Measurements from ENCODE around the gene TAC4. TPM values are rescaled to one million over a fixed set of nuclear protein-coding genes. Genes with fewer than 3 reads are reported as not detected.

Gene TAC4
- total and polyA plus RNA-seq, 9 of the 15 experiments (the other 6 are each of a cell fraction or from before 2014, with no cell fraction given) = 0.17 TPM; not detected in 8

GRCh38 chr17:49788478-49789242 is 59.2 kb downstream of the TAC4 start, which contains the start of gene KAT7 (continued):
- TF ChIP-seq KDM1A (IDR thresholded peaks at IDR 0.05) (no peak), BHLHE40 (IDR thresholded peaks at IDR 0.05; ENCODE audit: low read length) (peak; percentile 85), ZBTB26 (CRISPR knock-in tag; IDR thresholded peaks at IDR 0.05) (peak; percentile 15), CREB1 (IDR thresholded peaks at IDR 0.05) (peak; percentile 95), CREB1 (CRISPR knock-in tag; IDR thresholded peaks at IDR 0.05) (peak; percentile 93), ZNF280B (CRISPR knock-in tag; IDR thresholded peaks at IDR 0.05) (no peak), PHF8 (IDR thresholded peaks at IDR 0.05; ENCODE audit: borderline replicate concordance, low read length) (peak; percentile 100), GTF3C2 (IDR thresholded peaks at IDR 0.05; ENCODE audit: borderline replicate concordance, extremely low read depth, insufficient read length) (no peak), EP300 (IDR thresholded peaks at IDR 0.05; ENCODE audit: low read length) (peak; percentile 37; the same call in 1 of the 2 replicates), JUND (IDR thresholded peaks at IDR 0.05; ENCODE audit: borderline replicate concordance, low read depth, low read length) (peak; percentile 69; the same call in 1 of the 2 replicates), JUND (tag; IDR thresholded peaks at IDR 0.05; ENCODE audit: borderline replicate concordance, low read depth, low read length) (peak; percentile 45; the same call in 2 of the 3 replicates), ZEB2 (IDR thresholded peaks at IDR 0.05) (no peak), ELF2 (CRISPR knock-in tag; IDR thresholded peaks at IDR 0.05) (peak; percentile 84), ILK (tag; IDR thresholded peaks at IDR 0.05; ENCODE audit: borderline replicate concordance, low read depth) (no peak), NR1H2 (CRISPR knock-in tag; IDR thresholded peaks at IDR 0.05) (peak; percentile 92; the same call in 1 of the 2 replicates), ZBTB17 (CRISPR knock-in tag; IDR thresholded peaks at IDR 0.05) (peak; percentile 76), E2F6 (IDR thresholded peaks at IDR 0.05; ENCODE audit: borderline replicate concordance in 1 of 2, extremely low read depth in 1 of 2, insufficient read depth in 1 of 2, insufficient read length in 1 of 2, low read depth in 1 of 2, low read length in 1 of 2, poor library complexity in 1 of 2, severe bottlenecking in 1 of 2) (peak; percentile 74 to 77), LEF1 (IDR thresholded peaks at IDR 0.05) (0 out of 2 replicates have a peak, but pooled peaks have one; percentile 71)

Measured in K562 (cell line).